ENCODE measurements around the gene IRS1.

- TF ChIP-seq, protein P1, sequence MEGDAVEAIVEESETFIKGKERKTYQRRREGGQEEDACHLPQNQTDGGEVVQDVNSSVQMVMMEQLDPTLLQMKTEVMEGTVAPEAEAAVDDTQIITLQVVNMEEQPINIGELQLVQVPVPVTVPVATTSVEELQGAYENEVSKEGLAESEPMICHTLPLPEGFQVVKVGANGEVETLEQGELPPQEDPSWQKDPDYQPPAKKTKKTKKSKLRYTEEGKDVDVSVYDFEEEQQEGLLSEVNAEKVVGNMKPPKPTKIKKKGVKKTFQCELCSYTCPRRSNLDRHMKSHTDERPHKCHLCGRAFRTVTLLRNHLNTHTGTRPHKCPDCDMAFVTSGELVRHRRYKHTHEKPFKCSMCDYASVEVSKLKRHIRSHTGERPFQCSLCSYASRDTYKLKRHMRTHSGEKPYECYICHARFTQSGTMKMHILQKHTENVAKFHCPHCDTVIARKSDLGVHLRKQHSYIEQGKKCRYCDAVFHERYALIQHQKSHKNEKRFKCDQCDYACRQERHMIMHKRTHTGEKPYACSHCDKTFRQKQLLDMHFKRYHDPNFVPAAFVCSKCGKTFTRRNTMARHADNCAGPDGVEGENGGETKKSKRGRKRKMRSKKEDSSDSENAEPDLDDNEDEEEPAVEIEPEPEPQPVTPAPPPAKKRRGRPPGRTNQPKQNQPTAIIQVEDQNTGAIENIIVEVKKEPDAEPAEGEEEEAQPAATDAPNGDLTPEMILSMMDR (IDR thresholded peaks at IDR 0.05; ENCODE audit: insufficient read depth, low read length, poor library complexity, severe bottlenecking): no peak
- no peak for TF ChIP-seq EZH2phosphoT487 (conservative IDR thresholded peaks at IDR 0.05; ENCODE audit: low read length)
Observed at GRCh38 chr2:226727251-226727650, 72.4 kb downstream of the IRS1 start.

Measured in SU-DHL-6 (cell line).